ENCODE measurements around the gene ANKRD50. TPM values are rescaled to one million over a fixed set of nuclear protein-coding genes. Genes with fewer than 3 reads are reported as not detected.
A peak's percentile ranks its signal among the peaks of the same experiment; 100 is the strongest.

Gene ANKRD50
- total and polyA plus RNA-seq, 9 of the 15 experiments (the other 6 are each of a cell fraction or from before 2014, with no cell fraction given) = 2.0 to 8.0 (median 6.2) TPM

DNA sequence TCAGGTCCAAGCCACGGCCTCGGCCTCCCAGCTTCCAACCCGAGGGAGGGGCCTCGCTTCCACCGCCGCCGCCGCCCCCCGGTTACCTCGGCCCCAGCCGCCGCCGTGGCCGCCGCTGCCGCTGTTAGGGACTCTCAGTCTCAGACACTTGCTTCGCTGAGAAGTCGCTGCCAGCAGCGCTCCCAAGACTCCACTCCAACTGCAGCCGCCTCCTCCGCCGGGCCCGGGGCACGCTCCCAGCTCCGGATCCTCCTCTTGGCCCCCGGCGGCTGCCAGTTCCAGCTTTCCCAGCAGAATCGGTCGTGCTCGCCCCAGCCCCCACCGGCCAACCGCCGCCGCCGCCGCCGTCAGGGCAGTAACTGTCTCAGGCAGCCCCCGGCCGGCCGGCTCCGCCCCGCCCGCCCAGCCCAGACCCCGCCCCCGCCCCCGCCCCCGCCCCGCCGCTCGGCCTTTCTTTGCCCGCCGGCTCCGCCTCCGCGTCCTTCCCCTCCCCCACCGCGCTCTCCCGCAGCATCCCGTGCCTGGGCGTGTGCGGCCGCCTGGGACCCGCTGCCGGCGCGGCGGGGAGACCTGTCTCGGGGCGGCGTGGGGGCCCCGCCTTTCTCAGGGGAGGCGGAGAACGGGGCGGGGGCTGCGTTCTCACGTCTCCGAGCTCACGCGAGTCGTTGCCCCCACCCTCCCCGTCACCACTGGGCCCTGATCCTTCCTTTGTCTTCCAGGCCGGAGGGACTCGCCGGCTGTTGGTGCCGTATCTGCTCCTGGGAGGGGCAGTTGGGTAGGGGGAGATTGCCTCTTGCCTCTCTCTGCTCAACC lies at the start of gene ANKRD50 (continued):
- TF ChIP-seq, protein P1, sequence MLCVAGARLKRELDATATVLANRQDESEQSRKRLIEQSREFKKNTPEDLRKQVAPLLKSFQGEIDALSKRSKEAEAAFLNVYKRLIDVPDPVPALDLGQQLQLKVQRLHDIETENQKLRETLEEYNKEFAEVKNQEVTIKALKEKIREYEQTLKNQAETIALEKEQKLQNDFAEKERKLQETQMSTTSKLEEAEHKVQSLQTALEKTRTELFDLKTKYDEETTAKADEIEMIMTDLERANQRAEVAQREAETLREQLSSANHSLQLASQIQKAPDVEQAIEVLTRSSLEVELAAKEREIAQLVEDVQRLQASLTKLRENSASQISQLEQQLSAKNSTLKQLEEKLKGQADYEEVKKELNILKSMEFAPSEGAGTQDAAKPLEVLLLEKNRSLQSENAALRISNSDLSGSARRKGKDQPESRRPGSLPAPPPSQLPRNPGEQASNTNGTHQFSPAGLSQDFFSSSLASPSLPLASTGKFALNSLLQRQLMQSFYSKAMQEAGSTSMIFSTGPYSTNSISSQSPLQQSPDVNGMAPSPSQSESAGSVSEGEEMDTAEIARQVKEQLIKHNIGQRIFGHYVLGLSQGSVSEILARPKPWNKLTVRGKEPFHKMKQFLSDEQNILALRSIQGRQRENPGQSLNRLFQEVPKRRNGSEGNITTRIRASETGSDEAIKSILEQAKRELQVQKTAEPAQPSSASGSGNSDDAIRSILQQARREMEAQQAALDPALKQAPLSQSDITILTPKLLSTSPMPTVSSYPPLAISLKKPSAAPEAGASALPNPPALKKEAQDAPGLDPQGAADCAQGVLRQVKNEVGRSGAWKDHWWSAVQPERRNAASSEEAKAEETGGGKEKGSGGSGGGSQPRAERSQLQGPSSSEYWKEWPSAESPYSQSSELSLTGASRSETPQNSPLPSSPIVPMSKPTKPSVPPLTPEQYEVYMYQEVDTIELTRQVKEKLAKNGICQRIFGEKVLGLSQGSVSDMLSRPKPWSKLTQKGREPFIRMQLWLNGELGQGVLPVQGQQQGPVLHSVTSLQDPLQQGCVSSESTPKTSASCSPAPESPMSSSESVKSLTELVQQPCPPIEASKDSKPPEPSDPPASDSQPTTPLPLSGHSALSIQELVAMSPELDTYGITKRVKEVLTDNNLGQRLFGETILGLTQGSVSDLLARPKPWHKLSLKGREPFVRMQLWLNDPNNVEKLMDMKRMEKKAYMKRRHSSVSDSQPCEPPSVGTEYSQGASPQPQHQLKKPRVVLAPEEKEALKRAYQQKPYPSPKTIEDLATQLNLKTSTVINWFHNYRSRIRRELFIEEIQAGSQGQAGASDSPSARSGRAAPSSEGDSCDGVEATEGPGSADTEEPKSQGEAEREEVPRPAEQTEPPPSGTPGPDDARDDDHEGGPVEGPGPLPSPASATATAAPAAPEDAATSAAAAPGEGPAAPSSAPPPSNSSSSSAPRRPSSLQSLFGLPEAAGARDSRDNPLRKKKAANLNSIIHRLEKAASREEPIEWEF (CRISPR knock-in tag; IDR thresholded peaks at IDR 0.05) = no peak
- no peak for TF ChIP-seq JUNB (CRISPR knock-in tag; conservative IDR thresholded peaks at IDR 0.05)
- no peak for TF ChIP-seq MCM7 (IDR thresholded peaks at IDR 0.05)
- peak; percentile 5; the same call in 1 of the 2 replicates for TF ChIP-seq ATF1 (CRISPR knock-in tag; IDR thresholded peaks at IDR 0.05)
- TF ChIP-seq ATF1 (tag; IDR thresholded peaks at IDR 0.05) = no peak
- TF ChIP-seq ILF3 (IDR thresholded peaks at IDR 0.05; ENCODE audit: borderline replicate concordance) = no peak; the same call in 1 of the 2 replicates
- TF ChIP-seq KLF6 (CRISPR knock-in tag; IDR thresholded peaks at IDR 0.05; ENCODE audit: borderline replicate concordance) = no peak
- TF ChIP-seq SNIP1 (IDR thresholded peaks at IDR 0.05; ENCODE audit: low read depth) = no peak
- no peak for TF ChIP-seq ESRRA (IDR thresholded peaks at IDR 0.05; ENCODE audit: borderline replicate concordance, low read depth)
- TF ChIP-seq CHD2 (IDR thresholded peaks at IDR 0.05; ENCODE audit: low read depth, low read length) = peak; percentile 80
- no peak for TF ChIP-seq POLR3A (IDR thresholded peaks at IDR 0.05; ENCODE audit: borderline replicate concordance, extremely low read depth, insufficient read depth, insufficient read length)
- no peak for TF ChIP-seq ZNF79 (CRISPR knock-in tag; IDR thresholded peaks at IDR 0.05; ENCODE audit: low read depth)
- TF ChIP-seq SMARCB1 (IDR thresholded peaks at IDR 0.05; ENCODE audit: insufficient read length, low read depth) = no peak
- TF ChIP-seq ZNF444 (CRISPR knock-in tag; IDR thresholded peaks at IDR 0.05) = no peak
- TF ChIP-seq SRSF9 (IDR thresholded peaks at IDR 0.05; ENCODE audit: borderline replicate concordance, low read depth, low read length) = no peak
- TF ChIP-seq XRCC4 (IDR thresholded peaks at IDR 0.05; ENCODE audit: extremely low read depth, insufficient read depth, insufficient read length) = no peak
- TF ChIP-seq JUN (IDR thresholded peaks at IDR 0.05; ENCODE audit: borderline replicate concordance, low read depth, low read length) = no peak
- no peak for TF ChIP-seq JUN (CRISPR knock-in tag; IDR thresholded peaks at IDR 0.05; ENCODE audit: borderline replicate concordance)
- TF ChIP-seq, protein P2, sequence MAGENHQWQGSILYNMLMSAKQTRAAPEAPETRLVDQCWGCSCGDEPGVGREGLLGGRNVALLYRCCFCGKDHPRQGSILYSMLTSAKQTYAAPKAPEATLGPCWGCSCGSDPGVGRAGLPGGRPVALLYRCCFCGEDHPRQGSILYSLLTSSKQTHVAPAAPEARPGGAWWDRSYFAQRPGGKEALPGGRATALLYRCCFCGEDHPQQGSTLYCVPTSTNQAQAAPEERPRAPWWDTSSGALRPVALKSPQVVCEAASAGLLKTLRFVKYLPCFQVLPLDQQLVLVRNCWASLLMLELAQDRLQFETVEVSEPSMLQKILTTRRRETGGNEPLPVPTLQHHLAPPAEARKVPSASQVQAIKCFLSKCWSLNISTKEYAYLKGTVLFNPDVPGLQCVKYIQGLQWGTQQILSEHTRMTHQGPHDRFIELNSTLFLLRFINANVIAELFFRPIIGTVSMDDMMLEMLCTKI (IDR thresholded peaks at IDR 0.05; ENCODE audit: partially characterized antibody) = no peak
- TF ChIP-seq TGIF2 (CRISPR knock-in tag; IDR thresholded peaks at IDR 0.05) = no peak
- TF ChIP-seq ZNF23 (CRISPR knock-in tag; IDR thresholded peaks at IDR 0.05) = no peak
- TF ChIP-seq PRMT5 (CRISPR knock-in tag; IDR thresholded peaks at IDR 0.05) = no peak
- TF ChIP-seq JUND (IDR thresholded peaks at IDR 0.05; ENCODE audit: borderline replicate concordance, low read depth, low read length) = 0 out of 2 replicates have a peak, but pooled peaks have one; percentile 12
- TF ChIP-seq JUND (tag; IDR thresholded peaks at IDR 0.05; ENCODE audit: borderline replicate concordance, low read depth, low read length) = no peak
